ENCODE results near the gene MATCAP1. TPM values are rescaled to one million over a fixed set of nuclear protein-coding genes. Genes with fewer than 3 reads are reported as not detected.

The MATCAP1 gene
- total and polyA plus RNA-seq, 2 of the 13 experiments (the other 11 are each of a cell fraction or from before 2014, with no cell fraction given), result 11.2 to 24.5 TPM

GRCh38 chr16:67170168-67170948 is 13.4 kb downstream of the MATCAP1 start, which contains the start of gene NOL3 (continued):
- TF ChIP-seq ZNF691 (CRISPR knock-in tag; IDR thresholded peaks at IDR 0.05; ENCODE audit: borderline replicate concordance, low read depth) (0 out of 2 replicates have a peak, but pooled peaks have one; percentile 12), MED13 (CRISPR knock-in tag; IDR thresholded peaks at IDR 0.05) (no peak), GFI1 (CRISPR knock-in tag; IDR thresholded peaks at IDR 0.05; ENCODE audit: borderline replicate concordance) (peak; percentile 62; the same call in 1 of the 2 replicates), POLR2G (IDR thresholded peaks at IDR 0.05; ENCODE audit: low read depth, low read length) (peak; percentile 79), HNF1B (CRISPR knock-in tag; IDR thresholded peaks at IDR 0.05) (peak; percentile 80), AKAP8 (CRISPR knock-in tag; IDR thresholded peaks at IDR 0.05) (peak; percentile 80; the same call in 1 of the 2 replicates), CTCF (CRISPR knock-in tag; IDR thresholded peaks at IDR 0.05) (peak; percentile 63), STAT5B (CRISPR knock-in tag; IDR thresholded peaks at IDR 0.05) (no peak), ATF6 (CRISPR knock-in tag; conservative IDR thresholded peaks at IDR 0.05) (0 out of 2 replicates have a peak, but pooled peaks have one; percentile 73), ZFP36L1 (CRISPR knock-in tag; IDR thresholded peaks at IDR 0.05) (peak; percentile 54; the same call in 1 of the 2 replicates), KMT2A (CRISPR knock-in tag; IDR thresholded peaks at IDR 0.05) (0 out of 2 replicates have a peak, but pooled peaks have one; percentile 53), SIN3B (IDR thresholded peaks at IDR 0.05; ENCODE audit: low read length) (no peak), PHF21A (CRISPR knock-in tag; IDR thresholded peaks at IDR 0.05) (peak; percentile 85), E2F5 (CRISPR knock-in tag; conservative IDR thresholded peaks at IDR 0.05) (no peak), ZNF329 (CRISPR knock-in tag; IDR thresholded peaks at IDR 0.05; ENCODE audit: low read depth) (no peak; the same call in 1 of the 2 replicates), ZFP41 (CRISPR knock-in tag; IDR thresholded peaks at IDR 0.05; ENCODE audit: borderline replicate concordance) (no peak), NFYB (CRISPR knock-in tag; IDR thresholded peaks at IDR 0.05) (0 out of 2 replicates have a peak, but pooled peaks have one; percentile 28), FOXK1 (CRISPR knock-in tag; IDR thresholded peaks at IDR 0.05; ENCODE audit: borderline replicate concordance, low read depth) (0 out of 2 replicates have a peak, but pooled peaks have one; percentile 25), SUZ12 (IDR thresholded peaks at IDR 0.05; ENCODE audit: low read depth, low read length) (no peak), ARID2 (CRISPR knock-in tag; IDR thresholded peaks at IDR 0.05; ENCODE audit: borderline replicate concordance) (0 out of 2 replicates have a peak, but pooled peaks have one; percentile 30), ZNF607 (CRISPR knock-in tag; IDR thresholded peaks at IDR 0.05; ENCODE audit: borderline replicate concordance) (peak; percentile 60), ZNF44 (CRISPR knock-in tag; IDR thresholded peaks at IDR 0.05) (0 out of 2 replicates have a peak, but pooled peaks have one; percentile 60)

Measured in HepG2 (cell line).